A673 (cell line): ENCODE results near the gene CIDEA.

ENCODE experiments used
- EZH2 ChIP-seq: fragments of 200-600 bp; sonication (generic); IDR thresholded peaks from 2 replicates; pipeline ENCODE4 v1.6.1; 2017; ENCODE audit warnings: borderline replicate concordance, low read depth, mild to moderate bottlenecking, mixed read lengths, antibody characterized with exemption, low read length; ENCODE audit not compliant: poor library complexity, severe bottlenecking
- TF ChIP-seq, protein P1 (sequence below): fragments of 300-800, 200-600 bp; sonication (generic); conservative IDR thresholded peaks from 2 replicates; pipeline ENCODE4 v1.5.1; 2017; ENCODE audit warnings: low read depth, mild to moderate bottlenecking, antibody characterized with exemption, low read length, moderate library complexity, mixed read lengths

DNA sequence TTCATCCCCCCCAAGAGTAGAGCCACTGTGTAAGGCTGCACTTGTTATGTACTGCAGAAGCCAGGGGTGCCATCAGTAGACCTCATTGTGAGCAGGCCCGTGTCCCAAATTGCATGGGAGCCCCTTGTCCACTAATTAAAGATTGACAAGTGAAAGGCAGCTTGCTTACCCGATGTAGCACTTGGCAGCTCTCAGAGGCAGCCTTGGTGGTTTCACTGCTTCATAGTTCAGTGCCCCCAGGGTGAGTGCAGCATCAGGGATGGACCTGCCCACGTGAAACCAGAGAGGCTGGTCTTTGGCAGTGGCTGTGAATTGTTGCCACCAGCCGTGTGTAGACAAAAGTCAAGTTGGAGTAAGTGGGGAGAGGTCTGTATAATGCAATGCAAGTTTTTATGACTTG, 67.2 kb downstream of the CIDEA start:
- TF ChIP-seq, protein P1, sequence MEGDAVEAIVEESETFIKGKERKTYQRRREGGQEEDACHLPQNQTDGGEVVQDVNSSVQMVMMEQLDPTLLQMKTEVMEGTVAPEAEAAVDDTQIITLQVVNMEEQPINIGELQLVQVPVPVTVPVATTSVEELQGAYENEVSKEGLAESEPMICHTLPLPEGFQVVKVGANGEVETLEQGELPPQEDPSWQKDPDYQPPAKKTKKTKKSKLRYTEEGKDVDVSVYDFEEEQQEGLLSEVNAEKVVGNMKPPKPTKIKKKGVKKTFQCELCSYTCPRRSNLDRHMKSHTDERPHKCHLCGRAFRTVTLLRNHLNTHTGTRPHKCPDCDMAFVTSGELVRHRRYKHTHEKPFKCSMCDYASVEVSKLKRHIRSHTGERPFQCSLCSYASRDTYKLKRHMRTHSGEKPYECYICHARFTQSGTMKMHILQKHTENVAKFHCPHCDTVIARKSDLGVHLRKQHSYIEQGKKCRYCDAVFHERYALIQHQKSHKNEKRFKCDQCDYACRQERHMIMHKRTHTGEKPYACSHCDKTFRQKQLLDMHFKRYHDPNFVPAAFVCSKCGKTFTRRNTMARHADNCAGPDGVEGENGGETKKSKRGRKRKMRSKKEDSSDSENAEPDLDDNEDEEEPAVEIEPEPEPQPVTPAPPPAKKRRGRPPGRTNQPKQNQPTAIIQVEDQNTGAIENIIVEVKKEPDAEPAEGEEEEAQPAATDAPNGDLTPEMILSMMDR = no peak
- no peak for TF ChIP-seq EZH2
